ENCODE results near the gene SAMD7.

SAMD7 gene

GRCh38 chr3:169968224-169968885 lies 57.0 kb downstream of the SAMD7 start:
- H3K4me3 ChIP-seq (ENCODE audit: low read depth, low read length) = peak overlapping the region; percentile 17
- in situ Hi-C loops (cut with HindIII; ENCODE audit: low sequenced_read_pairs) = no loop called here
- no peak for DNase-seq (ENCODE audit: low read depth)
- no peak for TF ChIP-seq CTCF (IDR thresholded peaks at IDR 0.05; ENCODE audit: low read depth, low read length, missing control alignments)

- in situ Hi-C loops (cut with HindIII; ENCODE audit: low sequenced_read_pairs) = no loop called here
- no peak for DNase-seq (ENCODE audit: low read depth)
- no peak overlapping the region for H3K4me3 ChIP-seq (ENCODE audit: low read depth, low read length)
Measured at GRCh38 chr3:169969174-169970095, 58.1 kb downstream of the SAMD7 start.

GRCh38 chr3:169970847-169971246 lies 59.5 kb downstream of the SAMD7 start:
- H3K4me3 ChIP-seq (ENCODE audit: low read depth, low read length) = no peak overlapping the region
- no peak for DNase-seq (ENCODE audit: low read depth)
- no peak for TF ChIP-seq CTCF (IDR thresholded peaks at IDR 0.05; ENCODE audit: low read depth, low read length, missing control alignments)
- in situ Hi-C loops (cut with HindIII; ENCODE audit: low sequenced_read_pairs) = no loop called here

More at GRCh38 chr3:169969174-169970095, 58.1 kb downstream of the SAMD7 start:
- TF ChIP-seq CTCF (IDR thresholded peaks at IDR 0.05; ENCODE audit: low read depth, low read length, missing control alignments) = no peak

- TF ChIP-seq CTCF (IDR thresholded peaks at IDR 0.05; ENCODE audit: low read depth, low read length, missing control alignments) = no peak
- in situ Hi-C loops (cut with HindIII; ENCODE audit: low sequenced_read_pairs) = no loop called here
- DNase-seq (ENCODE audit: low read depth) = no peak
- H3K4me3 ChIP-seq (ENCODE audit: low read depth, low read length) = no peak overlapping the region
Measured at GRCh38 chr3:169971522-169971921, 60.1 kb downstream of the SAMD7 start.

- in situ Hi-C loops (cut with HindIII; ENCODE audit: low sequenced_read_pairs) = no loop called here
- no peak for DNase-seq (ENCODE audit: low read depth)
- TF ChIP-seq CTCF (IDR thresholded peaks at IDR 0.05; ENCODE audit: low read depth, low read length, missing control alignments) = no peak
- no peak overlapping the region for H3K4me3 ChIP-seq (ENCODE audit: low read depth, low read length)
Measured at GRCh38 chr3:169980055-169980454, 68.7 kb downstream of the SAMD7 start.

GRCh38 chr3:169984292-169984691 lies 72.9 kb downstream of the SAMD7 start:
- TF ChIP-seq CTCF (IDR thresholded peaks at IDR 0.05; ENCODE audit: low read depth, low read length, missing control alignments) = no peak
- no peak overlapping the region for H3K4me3 ChIP-seq (ENCODE audit: low read depth, low read length)
- DNase-seq (ENCODE audit: low read depth) = no peak
- in situ Hi-C loops (cut with HindIII; ENCODE audit: low sequenced_read_pairs) = no loop called here
